Mesenteric fat pad (tissue), 1 donor: Measurements from ENCODE around the gene SLC1A5. TPM values are rescaled to one million over a fixed set of nuclear protein-coding genes. Genes with fewer than 3 reads are reported as not detected.
"Not testable (repeated sequence)": the region's sequence is repeated elsewhere in the genome, so short reads cannot be mapped to it uniquely, and the experiment has no call there.

ENCODE experiments used
- DNase-seq: peaks from one replicate; pipeline ENCODE4 v3.0.0-alpha.2; 2020; ENCODE audit warnings: low spot score
- long read RNA-seq: library from polyadenylated mRNA; unstranded; transcript quantifications from one replicate; pipeline ENCODE4 v2.0.0, GENCODE V29; 2020
- total RNA-seq: library from RNA; stranded (reverse); fragmentation: NEBNext Ultra II Directional; extraction: Animal tissue kit (Norgen Biotek cat#: 25700); gene quantifications from one replicate; pipeline ENCODE4 v1.2.1, GENCODE V29; 2021
- donor health status: DM: yes; HTN: yes; CAD: no.

SLC1A5 gene
- total RNA-seq: 168 TPM
- long read RNA-seq, transcript SLC1A5-203 (8 exons, 2,882 nt): major isoform, 255 of 333 reads
- long read RNA-seq, transcript SLC1A5-201 (8 exons, 1,750 nt): minor isoform, 24 of 333 reads
- long read RNA-seq, transcript SLC1A5-205 (7 exons, 2,031 nt): minor isoform, 7 of 333 reads
- long read RNA-seq, partial matches to known transcripts: 33 of 333 reads
- long read RNA-seq, other reads (novel, unspliced or antisense): 13 of 333 reads

DNA sequence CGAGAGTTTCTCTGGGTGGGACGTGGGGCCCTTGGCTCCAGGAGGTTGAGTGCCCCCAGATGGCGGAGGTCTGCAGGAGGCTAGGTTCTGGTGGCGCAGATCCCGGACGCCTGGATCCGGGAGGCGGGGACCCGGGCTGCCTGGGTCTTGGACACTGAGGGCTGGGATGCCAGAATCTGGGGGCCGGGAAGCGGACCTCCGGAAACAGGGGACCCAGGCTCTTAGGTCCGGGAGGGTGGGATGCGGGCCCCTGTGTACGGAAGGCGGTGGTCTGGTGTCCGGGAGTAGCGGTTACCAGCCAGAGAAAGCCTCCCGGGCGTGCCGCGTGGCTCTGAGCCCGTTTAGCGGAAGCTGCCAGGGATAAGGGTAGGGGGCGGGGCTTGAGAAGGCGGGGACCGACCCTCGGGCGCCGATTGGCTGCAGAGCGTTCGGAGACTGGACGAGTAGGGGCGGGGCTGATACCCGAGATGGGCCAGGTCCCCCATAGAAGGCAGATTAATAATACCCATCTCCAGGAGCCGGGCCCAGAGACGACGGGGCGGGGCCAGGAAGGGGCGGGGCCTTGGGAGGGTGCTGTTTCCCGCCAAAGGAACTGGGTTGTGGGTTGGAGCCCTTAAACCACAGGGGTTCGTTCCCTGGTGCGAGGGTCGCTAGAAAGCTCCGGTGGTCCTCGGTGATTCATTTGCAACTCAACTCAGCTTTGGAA, at the start of gene SLC1A5:
SLC1A5 (minus strand) TSS at position 333 of the 706 bp plus-strand sequence. CDS start 629 bp downstream, outside the sequence.
- peak; percentile 99 for DNase-seq

DNA sequence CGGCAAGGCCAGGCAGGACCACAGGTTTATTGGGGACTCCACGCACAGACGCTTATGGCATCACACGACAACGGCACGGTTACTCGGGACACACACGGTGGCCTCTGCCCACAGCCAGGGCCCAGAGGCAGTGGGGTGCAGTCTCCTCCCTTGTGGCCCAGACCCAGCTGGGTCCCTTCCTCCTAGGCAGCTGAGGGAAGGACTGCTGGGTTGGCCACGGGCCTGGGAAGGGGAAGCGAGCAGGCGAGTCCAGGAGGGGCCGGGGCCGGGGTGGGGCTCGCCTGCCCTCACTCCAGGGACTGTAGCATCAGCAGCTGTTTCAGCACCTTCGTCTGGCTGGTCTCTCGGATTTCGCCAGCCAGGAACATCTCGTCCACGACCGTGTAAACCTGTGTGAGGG, 49.8 kb upstream of the SLC1A5 start:
- DNase-seq: no peak

DNA sequence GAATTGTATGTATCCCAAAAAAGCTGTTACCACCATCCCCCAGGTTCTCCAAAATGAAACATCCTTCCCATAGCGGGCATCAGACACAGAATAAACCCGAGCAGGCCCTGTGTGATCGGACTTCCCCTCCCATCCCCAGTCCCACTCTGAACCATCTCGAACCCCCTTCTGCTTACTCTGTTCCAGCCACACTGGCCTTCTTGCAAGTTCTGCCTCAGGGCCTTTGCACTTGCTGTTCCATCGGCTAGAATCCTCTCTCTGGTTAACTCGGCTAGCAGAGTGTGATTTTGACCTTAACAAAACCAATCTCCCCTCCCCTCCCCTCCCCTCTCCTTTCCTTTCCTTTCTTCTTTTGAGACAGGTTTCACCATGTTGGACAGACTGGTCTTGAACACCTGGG, 46.6 kb upstream of the SLC1A5 start:
- DNase-seq: no peak

DNA sequence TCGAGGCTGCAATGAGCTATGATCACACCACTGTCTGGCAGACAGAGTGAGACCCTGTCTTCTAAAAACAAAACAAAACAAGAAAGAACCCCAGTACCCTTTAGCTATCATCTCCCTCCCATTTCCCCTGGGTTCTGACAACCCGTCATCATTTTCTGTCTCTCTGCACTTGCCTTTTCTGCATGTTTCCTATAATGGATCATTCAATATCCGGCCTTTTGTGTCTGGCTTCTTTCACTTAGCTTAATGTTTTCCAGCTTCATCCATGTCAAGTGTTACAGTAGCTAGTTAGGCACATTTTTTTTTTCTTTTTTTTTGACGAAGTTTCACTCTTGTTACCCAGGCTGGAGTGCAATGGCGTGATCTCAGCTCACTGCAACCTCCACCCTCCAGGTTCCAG, 45.7 kb upstream of the SLC1A5 start:
- DNase-seq: no peak

DNA sequence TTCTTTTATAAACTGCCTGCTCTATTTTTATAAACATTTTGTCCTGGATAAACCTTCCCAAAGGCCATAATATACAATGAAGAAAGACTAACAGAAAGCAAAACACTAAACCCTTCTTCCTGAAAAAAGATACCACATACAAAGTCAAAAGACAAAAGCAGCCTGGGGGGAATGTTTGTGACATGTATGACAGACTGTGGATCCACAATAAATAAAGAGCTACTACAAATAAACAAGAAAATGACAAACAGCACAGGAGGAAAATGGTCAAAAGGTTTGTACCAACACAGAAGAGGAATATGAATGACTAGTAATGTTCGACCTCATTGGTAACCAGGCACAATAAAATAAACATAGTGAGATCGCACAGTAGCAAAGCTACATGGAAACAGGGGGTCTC, 42.5 kb upstream of the SLC1A5 start:
- DNase-seq: no peak

DNA sequence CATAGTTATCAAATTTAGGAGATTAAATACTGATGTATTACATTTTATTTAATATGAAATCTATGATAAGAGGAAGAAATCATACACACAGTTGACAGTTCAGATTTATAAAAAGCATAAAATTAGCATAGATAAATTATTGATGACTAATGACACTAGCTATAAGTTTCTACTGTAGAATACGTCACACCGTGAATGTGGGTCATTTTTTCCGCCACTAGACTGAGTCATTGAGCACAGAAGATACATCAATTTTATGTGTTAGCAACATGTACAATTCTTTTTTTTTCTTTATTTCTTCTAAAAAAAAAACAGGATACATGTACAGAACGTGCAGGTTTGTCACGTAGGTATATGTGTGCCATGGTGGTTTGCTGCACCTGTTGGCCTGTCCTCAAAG, 40.1 kb upstream of the SLC1A5 start:
- no peak for DNase-seq

DNA sequence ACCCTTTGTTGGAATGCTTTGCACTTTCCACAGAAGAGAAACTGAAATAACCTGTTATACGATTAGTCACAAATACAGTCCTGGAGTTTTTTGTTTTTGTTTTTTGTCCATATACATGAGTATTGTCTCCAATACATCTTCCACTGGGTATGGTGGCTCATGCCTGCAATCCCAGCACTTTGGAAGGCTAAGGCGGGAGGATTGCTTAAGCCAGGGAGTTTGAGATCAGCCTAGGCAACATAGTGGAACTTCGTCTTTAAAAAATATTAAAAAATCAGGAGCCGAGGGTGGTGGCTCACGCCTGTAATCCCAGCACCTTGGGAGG, 37.3 kb upstream of the SLC1A5 start:
- DNase-seq: no peak

DNA sequence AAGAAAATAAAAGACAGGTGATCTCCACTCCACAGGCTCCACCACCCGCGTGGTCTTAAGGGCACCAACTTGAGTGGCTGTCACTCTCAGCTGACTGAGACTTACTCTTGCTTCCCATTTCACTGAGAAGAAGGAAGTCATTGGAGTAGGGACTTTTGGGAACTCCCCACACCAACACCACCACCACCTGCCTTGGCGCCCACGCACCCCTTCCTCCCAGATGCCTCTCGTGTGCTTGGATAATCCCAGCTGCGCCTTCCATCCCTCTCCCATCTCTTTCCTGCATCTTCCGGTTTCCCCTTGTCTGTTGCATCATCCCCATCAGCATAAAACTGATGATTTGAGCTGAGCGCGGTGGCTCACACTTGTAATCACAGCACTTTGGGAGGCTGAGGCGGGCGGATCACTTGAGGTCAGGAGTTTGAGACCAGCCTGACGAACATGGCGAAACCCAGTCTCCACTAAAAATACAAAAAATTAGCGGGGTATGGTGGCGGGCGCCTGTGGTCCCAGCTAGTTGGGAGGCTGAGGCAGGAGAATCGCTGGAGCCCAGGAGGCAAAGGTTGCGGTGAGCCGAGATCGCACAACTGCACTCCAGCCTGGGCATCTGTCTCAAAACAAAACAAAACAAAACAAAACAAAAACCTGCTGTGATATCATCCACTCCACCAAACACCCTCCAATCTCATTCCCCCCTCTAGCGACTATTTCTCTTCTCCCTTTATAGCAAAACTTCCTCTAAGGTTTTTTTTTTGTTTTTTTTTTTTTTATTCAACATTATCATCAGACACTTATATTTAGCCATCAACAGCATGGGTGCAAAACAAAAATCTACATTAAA, 36.7 kb upstream of the SLC1A5 start:
- no peak for DNase-seq

DNA sequence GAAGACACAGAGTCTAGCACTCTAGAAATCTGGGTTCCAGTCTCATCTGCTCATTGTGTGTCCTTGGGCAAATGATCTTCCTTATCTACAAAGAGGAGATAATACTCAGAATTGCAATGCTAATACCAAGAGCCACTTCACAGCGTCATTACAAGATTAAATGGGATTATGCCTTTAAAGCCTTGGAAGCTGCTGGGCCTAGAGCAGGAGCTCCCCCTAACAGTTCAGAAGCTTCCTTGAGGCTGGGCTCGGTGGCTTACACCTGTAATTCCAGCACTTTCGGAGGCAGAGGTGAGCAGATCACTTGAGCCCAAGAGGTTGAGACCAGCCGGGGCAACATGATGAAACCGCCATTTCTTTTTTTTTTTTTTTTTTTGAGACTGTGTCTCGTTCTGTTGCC, 34.7 kb upstream of the SLC1A5 start:
- DNase-seq: no peak

DNA sequence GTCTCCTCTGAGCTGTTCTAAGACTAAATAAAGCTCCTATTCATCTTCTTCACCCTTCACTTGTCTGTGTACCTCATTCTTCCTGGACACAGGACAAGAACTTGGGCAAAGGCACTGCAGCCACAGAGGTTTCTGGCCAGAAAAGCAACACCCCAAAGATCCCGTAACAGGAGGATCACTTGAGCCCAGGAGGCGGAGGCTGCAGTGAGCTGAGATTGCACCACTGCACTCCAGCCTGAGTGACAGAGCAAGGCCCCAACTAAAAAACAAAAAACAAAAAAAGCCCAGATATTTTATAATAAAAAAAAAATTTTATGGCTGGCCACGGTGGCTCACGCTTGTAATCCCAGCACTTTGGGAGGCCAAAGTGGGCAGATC, 34.0 kb upstream of the SLC1A5 start:
- not testable (repeated sequence) for DNase-seq

DNA sequence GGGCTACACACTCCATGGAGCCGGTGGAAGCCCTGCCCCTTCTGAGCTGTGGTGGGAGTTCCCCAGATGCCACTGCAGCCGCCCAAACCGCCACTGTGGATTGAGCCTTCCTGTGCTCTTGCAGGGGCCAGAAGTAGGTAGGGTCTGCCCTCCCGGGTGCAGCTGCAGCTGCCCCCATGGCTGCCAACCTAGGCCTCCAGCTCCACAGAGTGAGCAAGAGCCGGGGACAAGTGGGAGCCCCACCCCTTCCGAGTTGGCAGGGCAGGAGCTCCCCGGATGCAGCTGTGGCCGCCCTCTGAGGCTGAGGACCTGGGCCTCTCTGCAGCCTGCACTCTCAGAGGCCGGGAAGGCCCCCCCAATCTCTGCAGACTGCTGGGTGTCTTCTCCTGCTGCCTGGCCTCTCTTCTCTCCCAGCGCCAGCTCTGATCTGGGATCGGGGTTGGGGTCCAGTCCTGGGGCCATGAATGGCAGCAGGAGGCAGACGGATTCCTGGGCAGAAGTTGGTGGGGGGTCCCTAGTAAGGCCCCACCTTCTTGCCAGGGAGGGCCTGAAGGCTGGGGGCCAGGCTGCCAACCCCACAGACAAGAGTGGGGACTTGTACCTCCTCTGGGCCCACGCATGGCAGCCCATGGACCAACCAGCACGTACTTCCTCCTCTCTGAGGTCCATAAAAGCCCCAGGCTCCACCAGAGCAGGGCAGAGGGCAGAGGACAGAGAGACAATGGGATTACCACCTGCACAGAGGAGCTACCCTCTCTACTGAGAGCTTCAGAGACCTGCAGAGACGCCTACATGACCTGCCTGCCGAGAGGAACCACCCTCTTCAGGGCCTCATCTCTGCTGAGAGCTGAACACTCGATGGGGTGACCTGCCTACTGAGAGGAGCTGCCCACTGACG, 33.4 kb upstream of the SLC1A5 start:
- DNase-seq: no peak

DNA sequence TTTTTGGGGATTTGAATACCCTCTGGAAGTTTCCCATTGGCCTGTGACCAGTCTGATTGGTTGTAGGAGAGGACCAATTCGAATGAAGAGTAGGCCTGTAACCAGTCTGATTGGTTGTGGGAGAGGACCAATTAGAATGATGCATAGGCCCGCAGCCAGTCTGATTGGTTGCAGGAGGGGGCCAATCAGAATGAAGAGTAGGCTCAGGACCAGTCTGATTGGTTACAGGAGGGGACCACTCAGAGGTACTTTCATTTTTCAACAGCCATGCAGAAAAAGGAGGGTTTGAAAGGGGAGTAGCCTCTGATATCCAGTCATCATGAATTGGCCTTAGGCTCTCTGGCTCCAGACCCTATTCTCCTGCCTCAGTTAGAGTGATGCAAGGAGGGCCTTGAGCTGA, 30.4 kb upstream of the SLC1A5 start:
- DNase-seq: no peak

DNA sequence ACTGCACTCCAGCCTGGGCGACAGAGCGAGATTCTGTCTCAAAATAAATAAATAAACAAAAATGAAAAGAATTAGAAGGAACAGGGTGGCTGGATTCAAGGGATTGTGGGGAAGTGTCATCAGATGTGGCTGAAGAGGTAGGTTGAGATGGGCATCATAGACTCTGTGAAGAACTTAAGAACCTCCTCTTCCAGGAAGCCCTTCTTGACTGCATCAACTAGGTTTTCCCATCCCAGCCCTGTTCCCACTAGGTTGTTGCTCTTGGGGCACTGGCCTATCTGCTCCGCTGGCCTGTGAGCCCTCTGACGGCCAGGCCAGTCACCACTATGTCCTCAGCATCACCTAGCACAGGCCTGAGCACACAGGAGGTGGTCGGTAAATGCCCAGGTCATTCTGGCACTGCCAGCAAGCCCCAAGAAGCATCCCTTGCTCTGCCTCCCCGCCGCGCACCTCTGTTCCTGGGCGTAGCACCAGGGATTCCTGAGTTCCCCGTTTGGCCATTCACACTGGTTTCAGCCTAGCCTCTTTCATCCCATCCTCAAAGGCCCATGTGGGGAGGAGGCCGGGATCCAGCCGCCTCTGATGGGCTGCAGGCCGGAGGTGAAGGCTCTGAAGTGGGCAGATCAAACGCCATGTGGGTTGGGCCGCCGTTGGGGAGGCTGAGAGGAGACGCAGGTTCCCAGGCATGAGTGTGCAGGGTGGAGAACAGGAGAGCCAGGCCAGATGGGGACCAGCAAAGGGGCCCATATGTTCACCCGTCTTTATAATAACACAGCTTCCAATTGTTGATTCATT, 27.6 kb upstream of the SLC1A5 start:
- no peak for DNase-seq

DNA sequence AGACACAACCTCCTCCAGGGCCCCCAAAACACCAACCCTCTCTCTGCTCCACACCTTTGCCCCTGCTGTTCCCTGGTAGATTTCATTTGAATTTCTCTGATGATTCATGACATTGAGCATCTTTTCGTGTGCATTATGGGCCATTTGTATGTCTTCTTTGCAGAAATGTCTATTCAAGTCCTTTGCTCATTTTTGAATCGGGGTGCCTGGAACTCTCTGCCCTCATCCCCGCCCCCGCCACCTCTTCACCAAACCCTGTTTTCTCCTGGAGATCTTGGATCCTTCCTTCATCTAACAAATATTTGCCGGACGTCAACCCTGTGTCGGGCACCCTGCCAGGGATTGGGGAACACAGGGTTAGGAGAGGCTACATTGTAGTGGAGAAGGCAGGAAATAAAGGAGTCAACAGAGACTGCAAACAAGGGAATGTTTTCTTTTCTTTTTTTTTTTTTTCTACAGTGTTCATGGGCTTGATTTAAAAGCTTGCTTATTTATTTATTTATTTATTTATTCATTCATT, 25.5 kb upstream of the SLC1A5 start:
- no peak for DNase-seq

DNA sequence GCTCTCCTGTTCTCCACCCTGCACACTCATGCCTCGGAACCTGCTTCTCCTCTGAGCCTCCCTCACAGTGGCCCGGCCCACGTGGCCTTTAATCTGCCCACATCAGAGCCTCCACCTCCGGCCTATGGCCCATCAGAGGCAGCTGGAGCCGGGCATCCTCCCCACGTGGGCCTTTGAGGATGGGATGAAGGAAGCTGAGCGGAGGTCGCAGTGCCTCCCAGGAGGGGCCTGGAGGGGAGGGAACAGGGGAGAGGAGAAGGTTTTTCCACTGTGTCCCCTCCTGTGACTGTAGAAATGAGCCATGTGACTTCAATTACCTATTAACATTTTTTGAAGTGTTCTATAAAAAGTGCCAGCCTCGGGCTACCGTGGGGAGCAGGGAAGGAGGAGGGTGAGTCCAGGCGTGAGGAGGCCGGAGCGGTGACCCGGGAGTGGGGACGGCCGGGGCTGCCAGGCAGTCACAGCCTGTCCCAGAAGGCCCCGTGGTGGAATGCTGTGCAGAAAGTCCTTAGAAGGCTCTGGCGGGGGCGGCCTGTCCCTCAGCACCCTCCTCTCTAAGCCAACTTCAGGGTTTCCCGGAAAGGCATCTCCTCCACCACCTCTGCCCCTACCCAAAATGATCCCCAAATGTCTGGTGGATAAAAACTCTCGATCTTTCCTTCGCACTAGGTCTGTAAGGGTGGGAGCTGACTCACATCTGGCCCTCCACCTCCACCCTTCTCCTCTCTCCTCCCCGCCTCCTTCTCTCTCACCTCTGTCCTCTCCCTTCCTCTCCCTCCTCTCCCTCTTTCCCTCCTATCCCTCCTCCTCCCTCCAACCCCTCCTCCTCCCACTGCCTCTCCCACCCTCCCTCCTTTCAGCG, 24.8 kb upstream of the SLC1A5 start:
- DNase-seq: no peak

DNA sequence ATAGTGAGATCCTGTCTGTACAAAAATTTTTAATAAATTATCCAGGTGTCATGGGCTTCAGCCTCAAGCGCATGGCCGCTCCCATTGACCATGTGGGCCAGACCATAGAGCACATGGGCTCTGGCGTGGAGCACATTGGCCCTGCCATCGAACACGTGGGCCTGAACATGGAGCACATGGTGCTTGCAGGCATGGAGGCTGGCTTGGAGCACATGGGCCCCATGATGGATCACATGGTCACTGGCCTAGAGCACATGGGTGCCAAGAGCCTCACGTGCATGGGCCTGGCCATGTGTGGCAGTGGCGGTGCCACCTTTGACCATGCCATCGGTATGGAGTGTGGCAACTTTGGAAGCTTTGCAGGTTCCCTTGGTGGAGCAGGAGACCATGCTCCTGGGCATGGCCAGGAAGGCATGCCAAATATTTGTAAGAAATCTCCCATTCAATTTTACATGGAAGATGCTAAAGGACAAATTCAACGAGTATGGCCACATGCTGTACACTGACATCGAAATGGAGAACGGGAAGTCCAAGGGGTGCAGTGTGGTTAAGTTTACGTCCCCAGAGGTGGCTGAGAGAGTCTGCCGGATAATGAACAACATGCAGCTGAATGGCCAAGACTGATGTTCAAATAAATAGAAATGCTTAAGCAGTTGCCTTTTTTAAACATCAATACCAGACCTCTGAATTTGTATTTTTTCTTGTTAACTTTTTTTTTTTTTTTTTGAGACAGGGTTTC, 21.3 kb upstream of the SLC1A5 start:
- no peak for DNase-seq

DNA sequence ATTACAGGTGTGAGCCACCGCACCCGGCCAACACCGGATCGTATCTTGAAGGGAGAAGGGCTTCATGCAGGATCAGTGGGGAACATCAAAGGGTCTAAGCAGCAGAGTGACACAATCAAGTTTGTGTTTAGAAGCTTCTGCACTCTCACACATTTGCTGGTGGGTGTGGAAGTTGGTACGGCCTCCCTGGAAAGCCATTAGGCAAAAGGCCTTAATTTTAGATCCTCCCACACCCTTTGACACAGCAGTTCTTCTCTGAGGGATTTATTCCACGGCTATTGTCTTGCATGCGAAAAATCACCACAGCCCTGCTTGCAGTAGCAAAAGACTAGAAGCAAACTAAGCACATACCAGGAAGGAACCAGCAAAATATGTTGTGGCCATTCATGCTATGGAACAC, 18.3 kb upstream of the SLC1A5 start:
- no peak for DNase-seq

DNA sequence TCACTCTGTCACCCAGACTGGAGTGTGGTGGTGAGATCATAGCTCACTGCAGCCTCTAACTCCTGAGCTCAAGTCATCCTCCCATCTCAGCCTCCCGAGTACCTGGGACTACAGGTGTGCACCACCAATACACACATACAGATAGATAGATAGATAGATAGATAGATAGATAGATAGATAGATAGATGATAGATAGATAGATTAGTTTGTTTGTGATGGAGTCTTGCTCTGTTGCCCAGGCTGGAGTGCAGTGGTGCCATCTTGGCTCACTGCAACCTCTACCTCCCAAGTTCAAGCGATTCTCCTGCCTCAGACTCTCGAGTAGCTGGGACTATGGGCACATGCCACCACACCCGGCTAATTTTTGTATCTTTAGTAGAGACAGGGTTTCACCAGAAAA, 16.0 kb upstream of the SLC1A5 start:
- not testable (repeated sequence) for DNase-seq

DNA sequence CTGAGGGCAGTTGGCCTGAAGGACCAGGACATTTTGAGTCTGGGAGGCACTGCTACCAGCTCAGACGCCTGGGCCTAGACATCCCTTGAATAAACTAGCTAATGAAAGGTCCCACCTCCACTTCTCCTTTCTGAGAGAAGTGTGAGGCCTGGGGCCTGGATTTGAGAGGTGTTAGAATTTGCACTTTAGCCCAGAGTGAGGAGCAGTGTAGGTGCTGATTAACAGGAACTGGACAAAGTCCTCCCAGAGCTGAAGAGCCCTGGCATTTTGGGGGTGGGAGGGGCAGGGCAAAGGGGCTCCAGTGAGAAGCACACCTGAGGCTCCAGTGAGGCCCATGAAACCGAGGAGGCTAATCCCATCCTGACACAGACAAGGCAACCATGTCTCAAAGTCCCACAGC, 15.2 kb upstream of the SLC1A5 start:
- no peak for DNase-seq
